ENCODE data around the gene KMT5C. TPM values are rescaled to one million over a fixed set of nuclear protein-coding genes. Genes with fewer than 3 reads are reported as not detected.
A peak's percentile ranks its signal among the peaks of the same experiment; 100 is the strongest.

Gene KMT5C
- polyA plus RNA-seq, 6 donors from 2014 or later, result 0.83 to 2.4 (median 1.3) TPM; not detected in 1

DNA sequence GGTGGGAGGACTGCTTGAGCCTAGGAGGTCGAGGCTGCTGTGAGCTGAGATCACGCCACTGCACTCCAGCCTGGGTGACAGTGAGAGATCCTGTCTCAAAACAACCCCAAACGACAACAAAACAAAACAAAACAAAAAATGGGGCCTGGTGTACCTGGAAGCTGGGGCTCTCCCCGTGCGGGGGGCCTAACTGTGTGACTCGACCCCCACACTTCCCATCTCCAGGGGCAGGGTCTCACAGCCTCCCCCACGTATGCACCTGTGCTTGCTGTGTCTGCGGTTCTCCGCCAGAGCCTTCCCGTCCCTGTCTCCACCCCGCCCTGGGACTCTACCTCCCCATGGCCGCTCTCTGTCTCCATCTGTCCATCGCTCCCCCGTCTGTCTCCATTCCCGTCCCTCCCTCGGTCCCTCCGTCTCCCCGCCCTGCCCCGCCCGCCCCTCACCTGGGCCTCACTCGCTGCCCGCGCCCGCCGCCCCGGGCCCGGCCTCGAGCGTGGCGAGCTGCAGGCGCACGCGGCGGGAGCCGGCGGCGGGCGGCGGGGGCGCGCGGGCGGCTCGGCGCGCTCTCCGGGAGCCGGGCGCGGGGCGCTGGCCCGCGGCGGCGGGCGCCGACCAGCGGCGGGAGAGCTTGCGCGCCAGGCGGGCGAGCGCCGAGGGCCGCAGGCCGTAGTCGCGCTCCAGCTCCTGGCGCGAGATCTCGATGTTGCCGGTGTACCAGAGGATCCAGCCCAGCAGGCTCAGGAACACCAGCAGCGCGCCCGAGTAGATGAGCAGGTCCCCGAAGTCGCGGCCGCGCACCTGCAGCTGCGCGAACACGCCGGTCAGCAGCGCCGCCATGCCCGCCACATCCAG lies 43.8 kb downstream of the KMT5C start:
- DNase-seq (peak; percentile 31), ATAC-seq (ENCODE audit: low read depth in 2 of 2) (peak; percentile 5 to 7)
- Mint-ChIP-seq H3K9me3 (peaks cover 0 to 5% (median 0%) of the 10 kb centered on the region in 7 donors), H3K36me3 (peaks cover 0 to 4% of the 10 kb centered on the region in 2 donors), H3K4me3 (peak overlapping the region; percentile 85 to 100 (median 88)), H3K27me3 (no peaks in the 10 kb centered on the region), H3K4me1 (peaks cover 32 to 58% (median 52%) of the 10 kb centered on the region in 3 donors), H3K27ac (peak overlapping the region in 4 of 6 donors; percentile 60 to 93 (median 74))

DNA sequence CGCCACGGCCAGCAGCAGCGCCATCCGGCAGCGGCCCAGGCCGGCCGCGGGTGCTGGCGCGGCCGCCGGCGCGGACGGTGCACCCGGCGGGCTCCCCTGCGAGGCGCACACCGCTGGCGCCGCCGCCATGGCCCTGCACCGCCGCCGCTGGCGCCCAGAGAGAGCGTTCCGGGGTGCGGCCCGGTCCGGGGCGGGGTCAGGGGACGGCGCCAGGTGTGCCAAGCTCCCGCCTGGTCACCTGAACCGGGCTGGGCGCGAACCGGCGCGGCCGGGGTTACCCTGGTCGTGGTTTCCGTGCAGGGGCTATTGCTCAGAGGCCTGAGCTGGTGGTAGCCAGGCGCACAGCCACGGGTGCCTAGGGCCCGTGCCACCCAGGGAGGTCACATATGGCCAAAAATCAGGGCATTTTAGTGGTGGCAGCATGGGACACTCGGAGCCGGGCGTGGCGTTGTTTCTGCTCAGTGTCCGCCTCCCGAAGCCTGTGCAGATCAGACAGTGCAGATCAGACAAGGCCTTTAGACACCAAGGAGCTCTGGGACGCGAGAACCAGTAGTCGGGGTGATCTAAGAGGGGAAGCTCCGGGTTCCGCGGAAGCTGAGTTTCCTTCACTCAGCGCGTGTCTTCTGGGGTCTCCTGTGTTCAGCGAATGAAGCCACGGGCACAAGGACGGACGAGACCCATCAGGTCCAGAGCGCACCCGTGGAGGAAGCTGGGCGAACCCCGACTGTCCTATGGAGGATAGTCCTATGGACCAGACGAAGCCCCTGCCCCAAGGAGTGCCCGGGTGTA lies 44.6 kb downstream of the KMT5C start, which contains the start of gene TMEM238:
Gene TMEM238, minus strand, starts transcription at position 162 of the 789 bp plus-strand sequence. Its CDS starts 33 bp downstream, at position 129.
- H3K27me3 Mint-ChIP-seq, result no peaks in the 10 kb centered on the region
- ATAC-seq (ENCODE audit: low read depth in 2 of 2) (peak; percentile 9 to 12), DNase-seq (peak; percentile 45)
- H3K36me3 Mint-ChIP-seq, result peaks cover 0 to 4% of the 10 kb centered on the region in 2 donors
- peak within 1 kb of the TSS; percentile 99 to 100 (median 100) for H3K27ac Mint-ChIP-seq
- H3K4me3 Mint-ChIP-seq, result peak within 1 kb of the TSS; percentile 91 to 100 (median 100)
- peaks cover 0 to 5% (median 0%) of the 10 kb centered on the region in 7 donors for H3K9me3 Mint-ChIP-seq
- peaks cover 38 to 66% (median 60%) of the 10 kb centered on the region in 3 donors for H3K4me1 Mint-ChIP-seq

DNA sequence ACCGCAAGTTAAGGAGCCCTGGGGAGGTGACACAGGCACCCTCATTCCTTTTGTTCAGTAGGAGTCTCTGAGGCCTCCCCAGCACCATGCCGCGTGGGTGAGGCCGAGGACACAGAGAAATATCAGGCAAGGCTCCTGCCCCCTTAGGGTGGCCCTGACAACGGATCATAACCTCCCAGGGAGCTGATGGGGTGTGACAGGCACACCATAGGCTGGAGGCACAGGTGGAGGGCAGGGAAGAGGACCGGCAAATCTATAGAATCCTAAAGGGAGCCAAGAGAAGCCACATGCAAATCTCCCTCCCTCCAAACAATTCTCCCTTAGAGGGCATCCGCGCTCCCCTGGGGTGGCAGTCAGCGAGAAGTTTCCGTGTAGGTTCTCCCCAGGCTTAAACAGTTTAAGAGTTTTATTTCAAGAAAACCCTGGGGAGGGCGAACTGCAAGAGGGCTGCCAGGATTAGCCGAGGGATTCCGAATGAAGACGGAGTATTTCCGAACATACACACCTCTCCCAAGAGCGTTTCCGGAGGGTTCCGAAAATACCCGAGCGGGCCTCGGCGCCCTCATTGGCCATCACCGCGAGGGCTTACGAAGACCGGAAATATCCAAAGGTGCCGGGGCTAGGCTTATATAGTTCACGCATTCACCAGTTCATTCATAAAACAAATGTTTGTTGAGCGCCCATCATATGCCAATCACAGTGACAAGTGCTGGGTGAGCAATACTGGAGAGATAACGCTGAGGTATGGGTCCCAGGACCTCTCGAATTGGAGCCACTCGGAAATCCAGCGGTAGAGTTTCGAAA lies 45.4 kb downstream of the KMT5C start:
- H3K36me3 Mint-ChIP-seq, result peaks cover 0 to 4% of the 10 kb centered on the region in 2 donors
- peaks cover 44 to 74% (median 68%) of the 10 kb centered on the region in 3 donors for H3K4me1 Mint-ChIP-seq
- H3K27me3 Mint-ChIP-seq, result no peaks in the 10 kb centered on the region
- H3K4me3 Mint-ChIP-seq, result peak overlapping the region; percentile 91 to 100 (median 100)
- DNase-seq, result peak; percentile 88
- H3K27ac Mint-ChIP-seq, result peak overlapping the region; percentile 99 to 100 (median 100)
- peak; percentile 67 to 68 for ATAC-seq (ENCODE audit: low read depth in 2 of 2)
- peaks cover 0 to 5% (median 0%) of the 10 kb centered on the region in 7 donors for H3K9me3 Mint-ChIP-seq

DNA sequence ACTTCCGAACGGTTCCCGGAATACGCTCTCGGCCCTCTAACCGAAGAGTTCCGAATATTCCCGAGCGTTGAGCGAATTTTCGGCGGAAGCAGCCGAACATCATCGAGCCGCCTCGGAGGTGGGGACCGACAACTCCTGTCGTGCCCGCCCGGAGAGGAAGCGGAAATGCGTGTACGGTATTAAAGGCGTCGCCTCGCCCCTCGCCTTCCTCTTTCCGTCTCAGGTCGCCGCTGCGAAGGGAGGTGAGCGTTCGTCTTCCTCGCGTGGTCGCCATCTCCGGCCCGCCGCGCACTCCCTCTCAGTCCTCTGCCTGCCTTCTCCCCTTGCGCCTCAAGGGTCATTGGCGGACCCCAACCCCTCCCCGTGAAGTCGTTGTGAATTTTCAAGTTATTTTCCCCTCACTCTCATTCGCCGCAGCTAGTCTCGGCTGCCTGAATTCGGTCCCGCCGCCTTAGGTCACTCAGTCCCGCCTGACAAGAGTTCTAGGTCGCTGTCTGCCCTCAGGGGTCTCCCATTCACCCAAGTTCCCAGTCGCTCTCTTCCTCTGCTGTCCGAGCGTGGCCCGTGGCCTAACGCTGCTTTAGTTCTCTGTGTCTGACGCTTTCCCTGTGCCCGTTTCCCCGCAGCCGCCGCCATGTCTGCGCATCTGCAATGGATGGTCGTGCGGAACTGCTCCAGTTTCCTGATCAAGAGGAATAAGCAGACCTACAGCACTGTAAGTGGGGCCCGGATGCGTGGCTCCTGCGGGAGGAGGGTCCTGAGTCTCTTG lies 46.2 kb downstream of the KMT5C start, which contains the start of gene RPL28:
Gene RPL28, plus strand, starts transcription at position 209 of the 769 bp plus-strand sequence. Its CDS starts 426 bp downstream, at position 635.
- ATAC-seq (ENCODE audit: low read depth in 2 of 2) (peak; percentile 77 to 80), DNase-seq (peak; percentile 98)
- Mint-ChIP-seq H3K36me3 (peaks cover 0 to 8% of the 10 kb centered on the region in 2 donors), H3K4me1 (peaks cover 50 to 82% (median 76%) of the 10 kb centered on the region in 3 donors), H3K27me3 (no peaks in the 10 kb centered on the region), H3K4me3 (peak within 1 kb of the TSS; percentile 91 to 100 (median 100)), H3K9me3 (peaks cover 0 to 5% (median 0%) of the 10 kb centered on the region in 7 donors), H3K27ac (peak within 1 kb of the TSS; percentile 99 to 100 (median 100))

DNA sequence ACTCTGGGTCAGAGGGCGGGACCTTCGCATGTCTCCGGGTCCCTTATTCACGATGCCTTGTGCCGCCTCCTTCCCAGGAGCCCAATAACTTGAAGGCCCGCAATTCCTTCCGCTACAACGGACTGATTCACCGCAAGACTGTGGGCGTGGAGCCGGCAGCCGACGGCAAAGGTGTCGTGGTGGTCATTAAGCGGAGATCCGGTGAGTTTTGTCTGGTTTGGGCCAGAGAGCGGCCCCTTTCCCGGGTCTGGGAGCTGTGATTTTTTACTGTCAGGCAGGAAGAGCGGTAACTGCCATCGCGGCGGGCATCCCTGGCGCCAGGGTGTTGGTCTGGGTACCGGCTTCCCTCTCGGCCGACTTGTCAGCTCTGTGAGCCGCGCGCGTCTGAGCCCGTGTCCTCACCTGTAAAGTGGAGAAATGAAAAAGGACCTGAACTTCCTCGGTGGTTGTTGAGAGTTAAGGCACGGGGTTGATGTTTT lies 46.9 kb downstream of the KMT5C start:
- Mint-ChIP-seq H3K27ac (peak overlapping the region; percentile 99 to 100 (median 100)), H3K4me1 (peaks cover 50 to 82% (median 74%) of the 10 kb centered on the region in 3 donors), H3K27me3 (no peaks in the 10 kb centered on the region), H3K9me3 (peaks cover 0 to 5% (median 0%) of the 10 kb centered on the region in 7 donors), H3K4me3 (peak overlapping the region; percentile 91 to 100 (median 100)), H3K36me3 (peaks cover 0 to 9% of the 10 kb centered on the region in 2 donors)
- ATAC-seq (ENCODE audit: low read depth in 2 of 2), result no peak
- DNase-seq, result peak; percentile 47

DNA sequence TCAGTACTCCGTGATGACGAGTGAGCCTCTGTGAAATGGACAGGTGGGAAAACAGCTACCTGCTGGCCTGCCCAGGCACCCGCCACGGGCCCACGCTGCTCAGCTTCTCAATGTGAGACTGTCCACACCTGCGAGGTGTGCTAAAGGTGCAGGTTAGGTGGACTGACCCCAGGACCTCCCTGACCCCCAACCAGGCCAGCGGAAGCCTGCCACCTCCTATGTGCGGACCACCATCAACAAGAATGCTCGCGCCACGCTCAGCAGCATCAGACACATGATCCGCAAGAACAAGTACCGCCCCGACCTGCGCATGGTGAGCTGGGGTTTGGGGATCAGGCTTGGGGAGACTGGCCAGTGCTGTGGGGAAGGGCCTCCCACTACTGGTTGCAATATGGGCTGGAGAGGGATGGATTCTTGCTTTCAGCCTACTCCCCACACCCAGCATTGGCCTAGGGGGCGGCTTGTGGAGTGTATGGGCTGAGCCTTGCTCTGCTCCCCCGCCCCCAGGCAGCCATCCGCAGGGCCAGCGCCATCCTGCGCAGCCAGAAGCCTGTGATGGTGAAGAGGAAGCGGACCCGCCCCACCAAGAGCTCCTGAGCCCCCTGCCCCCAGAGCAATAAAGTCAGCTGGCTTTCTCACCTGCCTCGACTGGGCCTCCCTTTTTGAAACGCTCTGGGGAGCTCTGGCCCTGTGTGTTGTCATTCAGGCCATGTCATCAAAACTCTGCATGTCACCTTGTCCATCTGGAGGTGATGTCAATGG lies 48.2 kb downstream of the KMT5C start:
- Mint-ChIP-seq H3K27me3 (no peaks in the 10 kb centered on the region), H3K36me3 (peaks cover 0 to 9% of the 10 kb centered on the region in 2 donors), H3K4me3 (peak overlapping the region; percentile 47 to 100 (median 100)), H3K27ac (peak overlapping the region in 4 of 6 donors; percentile 22 to 99 (median 54)), H3K4me1 (peaks cover 44 to 76% (median 62%) of the 10 kb centered on the region in 3 donors), H3K9me3 (peaks cover 0 to 5% (median 0%) of the 10 kb centered on the region in 7 donors)
- no peak for DNase-seq
- ATAC-seq (ENCODE audit: low read depth in 2 of 2), result no peak

DNA sequence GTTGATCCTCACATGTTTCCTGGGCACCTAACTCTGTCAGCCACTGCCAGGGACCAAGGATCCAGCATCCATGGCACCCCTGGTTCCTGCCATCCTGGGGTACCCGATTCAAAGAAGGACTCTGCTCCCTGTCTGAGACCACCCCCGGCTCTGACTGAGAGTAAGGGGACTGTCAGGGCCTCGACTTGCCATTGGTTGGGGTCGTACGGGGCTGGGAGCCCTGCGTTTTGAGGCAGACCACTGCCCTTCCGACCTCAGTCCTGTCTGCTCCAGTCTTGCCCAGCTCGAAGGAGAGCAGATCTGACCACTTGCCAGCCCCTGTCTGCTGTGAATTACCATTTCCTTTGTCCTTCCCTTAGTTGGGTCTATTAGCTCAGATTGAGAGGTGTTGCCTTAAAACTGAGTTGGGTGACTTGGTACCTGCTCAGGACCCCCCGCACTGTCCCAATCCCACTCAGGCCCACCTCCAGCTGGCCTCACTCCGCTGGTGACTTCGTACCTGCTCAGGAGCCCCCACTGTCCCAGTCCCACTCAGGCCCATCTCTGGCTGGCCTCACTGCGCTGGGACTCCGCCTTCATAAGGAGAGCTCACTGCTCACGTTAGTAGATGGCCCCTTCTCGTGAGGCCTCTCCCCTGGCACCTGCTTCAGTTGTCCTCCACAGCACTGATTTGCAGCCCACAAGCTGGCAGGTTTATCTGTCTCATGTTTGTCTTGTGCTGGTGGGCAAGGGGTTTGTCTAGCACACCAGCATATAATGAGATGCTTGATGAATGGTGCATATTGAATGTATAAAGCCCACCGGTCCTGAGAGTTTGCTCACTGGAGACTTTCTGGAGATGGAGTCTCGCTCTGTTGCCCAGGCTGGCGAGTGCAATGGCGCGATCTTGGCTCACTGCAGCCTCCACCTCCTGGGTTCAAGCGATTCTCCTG lies 50.0 kb downstream of the KMT5C start:
- H3K4me3 Mint-ChIP-seq, result peak overlapping the region in 6 of 8 donors; percentile 13 to 91 (median 58)
- DNase-seq (no peak), ATAC-seq (ENCODE audit: low read depth in 2 of 2) (no peak)
- peaks cover 0 to 5% (median 0%) of the 10 kb centered on the region in 7 donors for H3K9me3 Mint-ChIP-seq
- H3K36me3 Mint-ChIP-seq, result peaks cover 0 to 9% of the 10 kb centered on the region in 2 donors
- H3K4me1 Mint-ChIP-seq, result peaks cover 46 to 68% (median 58%) of the 10 kb centered on the region in 3 donors
- peak overlapping the region in 4 of 6 donors; percentile 72 to 89 (median 74) for H3K27ac Mint-ChIP-seq
- no peaks in the 10 kb centered on the region for H3K27me3 Mint-ChIP-seq

DNA sequence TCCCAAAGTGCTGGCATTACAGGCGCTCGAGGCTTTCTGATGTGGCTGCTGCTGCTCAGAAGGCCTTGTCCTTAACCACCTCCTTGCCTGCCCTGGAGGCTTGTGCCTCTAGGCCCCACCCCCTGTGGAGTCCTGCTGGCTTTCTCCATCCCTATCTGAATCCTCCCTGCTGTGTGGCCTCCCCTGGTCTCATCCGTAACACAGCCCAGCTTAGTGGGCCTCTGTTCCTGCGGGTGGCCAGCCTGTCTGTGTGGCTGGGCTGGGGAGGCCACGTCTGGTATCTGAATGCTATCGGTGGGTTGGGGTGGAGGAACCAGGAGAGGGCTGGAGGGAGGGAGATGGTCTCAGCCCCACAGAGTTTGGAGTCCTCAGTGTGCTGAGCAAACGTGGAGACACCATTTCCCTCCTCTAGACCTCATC lies 50.8 kb downstream of the KMT5C start:
- H3K27me3 Mint-ChIP-seq, result no peaks in the 10 kb centered on the region
- ATAC-seq (ENCODE audit: low read depth in 2 of 2) (no peak), DNase-seq (no peak)
- H3K27ac Mint-ChIP-seq, result peak overlapping the region in 3 of 6 donors; percentile 56 to 76 (median 72)
- H3K36me3 Mint-ChIP-seq, result peaks cover 0 to 9% of the 10 kb centered on the region in 2 donors
- H3K4me1 Mint-ChIP-seq, result peaks cover 43 to 62% (median 49%) of the 10 kb centered on the region in 3 donors
- H3K9me3 Mint-ChIP-seq, result peaks cover 0 to 5% (median 0%) of the 10 kb centered on the region in 7 donors
- H3K4me3 Mint-ChIP-seq, result peak overlapping the region in 2 of 8 donors; percentile 21 to 78

DNA sequence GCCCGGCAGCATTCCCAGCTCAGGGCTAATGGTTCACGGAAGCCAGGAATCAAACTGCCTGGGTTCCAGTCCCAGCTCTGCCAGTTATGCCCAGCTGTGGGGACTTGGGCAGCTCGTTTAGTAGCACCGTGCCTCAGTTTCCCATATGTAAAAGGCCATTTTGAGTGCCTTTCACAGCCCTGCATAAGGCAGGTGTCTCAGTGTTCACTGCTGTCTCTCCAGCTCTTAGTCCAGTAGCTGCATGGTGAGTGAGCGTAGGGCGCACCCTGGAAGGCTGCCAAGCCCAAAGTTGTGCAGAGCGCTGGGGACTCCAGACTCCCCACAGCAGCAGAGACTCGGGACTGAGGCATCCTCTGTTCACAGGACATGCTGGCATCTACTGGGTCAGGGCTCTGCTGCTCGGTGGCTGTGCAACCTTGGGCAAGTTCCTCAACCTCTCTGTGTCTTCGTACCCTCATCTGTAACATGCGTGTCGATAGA lies 51.6 kb downstream of the KMT5C start:
- DNase-seq, result no peak
- H3K9me3 Mint-ChIP-seq, result no peaks in the 10 kb centered on the region
- no peaks in the 10 kb centered on the region for H3K27me3 Mint-ChIP-seq
- H3K4me1 Mint-ChIP-seq, result peaks cover 37 to 55% (median 42%) of the 10 kb centered on the region in 3 donors
- no peak for ATAC-seq (ENCODE audit: low read depth in 2 of 2)
- H3K27ac Mint-ChIP-seq, result peak overlapping the region in 1 of 6 donors; percentile 42
- H3K36me3 Mint-ChIP-seq, result peaks cover 0 to 5% of the 10 kb centered on the region in 2 donors
- H3K4me3 Mint-ChIP-seq, result no peak overlapping the region

All from naive B cell (primary cell).